ENCODE results near the gene TMEM151B.
"Not testable (repeated sequence)": the region's sequence is repeated elsewhere in the genome, so short reads cannot be mapped to it uniquely, and the experiment has no call there.

The TMEM151B gene

GRCh38 chr6:44269921-44270525 lies at the start of gene TMEM151B:
TMEM151B (plus strand) TSS chr6:44270450; CDS start chr6:44270743, 293 bp downstream.
- DNase-seq (ENCODE audit: low read depth in 2 of 2): no peak

DNA sequence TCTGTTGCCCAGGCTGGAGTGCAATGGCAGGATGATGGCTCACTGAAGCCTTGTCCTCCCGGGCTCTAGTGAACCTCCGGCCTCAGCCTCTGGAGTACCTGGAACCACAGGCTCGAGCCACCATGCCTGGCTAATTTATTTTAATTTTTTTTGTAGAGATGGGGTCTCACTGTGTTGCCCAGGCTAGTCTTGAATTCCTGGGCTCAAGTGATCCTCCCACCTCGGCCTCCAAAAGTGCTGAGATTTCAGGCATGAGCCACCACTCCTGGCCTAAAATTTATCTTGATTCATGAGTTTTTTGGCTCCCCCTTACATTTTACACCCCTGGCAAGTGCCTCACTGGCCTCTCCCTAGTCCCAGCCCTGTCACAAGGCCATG lies 49.3 kb upstream of the TMEM151B start:
- DNase-seq (ENCODE audit: low read depth in 2 of 2): no peak

DNA sequence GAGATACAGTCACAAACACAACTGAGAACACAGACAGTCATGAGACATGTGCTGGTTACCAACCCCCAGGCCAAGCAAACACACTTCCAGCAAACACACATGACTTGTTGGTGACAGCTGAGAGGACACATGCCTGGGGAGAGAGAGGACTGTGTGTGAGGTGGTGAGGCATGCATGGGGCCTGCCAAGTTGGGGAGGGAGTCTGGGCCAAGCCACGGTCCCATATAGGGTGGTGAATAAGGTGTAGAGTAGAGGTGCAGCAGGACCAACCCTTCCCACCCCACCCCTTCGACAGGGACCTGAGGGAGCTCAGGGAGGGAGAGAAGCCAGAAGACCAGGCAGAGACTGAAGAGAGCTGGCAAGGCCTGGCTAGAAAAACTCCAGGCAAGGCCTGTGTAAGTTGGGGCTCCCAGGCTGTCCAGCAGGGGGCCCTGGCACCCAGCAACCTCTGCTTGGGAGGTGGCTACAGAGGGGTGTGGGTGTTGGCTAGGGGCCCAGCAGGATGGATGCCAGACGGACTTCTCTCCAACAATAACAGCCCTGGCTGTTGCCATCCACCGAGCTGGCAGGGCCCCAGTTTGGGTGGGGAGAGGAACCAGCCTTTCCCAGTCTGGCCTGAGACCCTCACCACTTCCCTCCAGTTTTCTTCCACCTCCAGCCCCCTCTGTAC lies 48.8 kb upstream of the TMEM151B start:
- peak; percentile 54 to 71 for DNase-seq (ENCODE audit: low read depth in 2 of 2)

DNA sequence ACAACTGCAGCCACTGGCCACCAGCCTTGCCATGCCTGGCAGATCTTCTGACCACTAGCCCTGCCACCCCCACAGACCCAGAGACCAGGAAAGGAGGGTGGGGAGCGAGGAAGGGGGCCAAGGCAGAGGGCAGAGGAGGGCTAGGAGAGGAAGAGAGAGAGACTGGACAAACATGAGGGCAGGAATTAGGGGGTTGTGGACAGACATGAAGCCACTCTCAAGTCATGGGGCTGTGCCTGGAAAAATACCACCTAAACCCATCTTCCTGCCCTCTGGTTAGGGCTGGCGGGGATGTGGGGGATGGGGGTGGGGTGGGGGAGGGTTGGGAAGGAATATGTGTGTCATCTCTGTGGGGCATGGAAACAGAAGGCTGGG lies 48.3 kb upstream of the TMEM151B start:
- no peak for DNase-seq (ENCODE audit: low read depth in 2 of 2)

GRCh38 chr6:44222486-44223318 lies 47.5 kb upstream of the TMEM151B start:
- no peak for DNase-seq (ENCODE audit: low read depth in 2 of 2)

DNA sequence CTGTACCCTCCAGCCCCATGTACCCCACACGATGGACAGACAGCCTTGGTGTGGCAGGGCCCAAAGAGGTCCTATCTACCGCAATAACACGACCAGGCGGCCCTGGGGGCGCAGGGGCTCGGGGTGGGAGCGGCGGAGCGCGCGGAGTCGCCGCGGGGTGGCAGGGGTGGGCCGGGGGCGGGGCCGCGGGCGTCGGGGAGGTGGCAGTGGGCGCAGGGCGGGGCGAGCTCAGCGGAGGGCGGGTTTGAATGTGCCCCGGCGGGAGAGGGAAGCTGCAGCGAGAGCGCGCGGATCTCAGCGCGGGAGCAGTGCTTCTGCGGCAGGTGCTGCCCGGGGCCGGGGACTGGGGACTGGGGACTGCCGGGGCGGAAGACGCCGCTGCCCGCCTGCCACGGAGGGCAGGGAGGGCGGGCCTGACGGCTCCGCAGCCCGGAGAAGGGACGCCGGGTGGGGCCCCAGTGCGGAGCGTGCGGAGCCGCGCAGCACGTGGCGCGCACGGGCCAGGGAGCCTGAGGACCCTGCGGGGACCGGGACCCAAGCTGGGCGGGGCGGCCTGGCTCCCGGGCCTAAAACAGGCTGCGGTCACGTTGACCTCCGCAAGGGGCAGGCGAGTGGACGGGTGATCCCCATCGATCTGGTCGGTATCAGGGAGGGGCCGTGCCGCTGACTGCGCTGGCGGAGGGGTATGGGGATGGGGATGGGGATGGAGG lies 46.8 kb upstream of the TMEM151B start, which contains the start of gene SLC29A1:
SLC29A1 (plus strand) TSS at position 277 of the 710 bp plus-strand sequence. CDS start 3,719 bp downstream, outside the sequence.
- DNase-seq (ENCODE audit: low read depth in 2 of 2): peak; percentile 77 to 81

GRCh38 chr6:44224029-44224964 lies 46.0 kb upstream of the TMEM151B start:
- no peak for DNase-seq (ENCODE audit: low read depth in 2 of 2)

GRCh38 chr6:44224965-44225305 lies 45.3 kb upstream of the TMEM151B start:
- no peak for DNase-seq (ENCODE audit: low read depth in 2 of 2)

DNA sequence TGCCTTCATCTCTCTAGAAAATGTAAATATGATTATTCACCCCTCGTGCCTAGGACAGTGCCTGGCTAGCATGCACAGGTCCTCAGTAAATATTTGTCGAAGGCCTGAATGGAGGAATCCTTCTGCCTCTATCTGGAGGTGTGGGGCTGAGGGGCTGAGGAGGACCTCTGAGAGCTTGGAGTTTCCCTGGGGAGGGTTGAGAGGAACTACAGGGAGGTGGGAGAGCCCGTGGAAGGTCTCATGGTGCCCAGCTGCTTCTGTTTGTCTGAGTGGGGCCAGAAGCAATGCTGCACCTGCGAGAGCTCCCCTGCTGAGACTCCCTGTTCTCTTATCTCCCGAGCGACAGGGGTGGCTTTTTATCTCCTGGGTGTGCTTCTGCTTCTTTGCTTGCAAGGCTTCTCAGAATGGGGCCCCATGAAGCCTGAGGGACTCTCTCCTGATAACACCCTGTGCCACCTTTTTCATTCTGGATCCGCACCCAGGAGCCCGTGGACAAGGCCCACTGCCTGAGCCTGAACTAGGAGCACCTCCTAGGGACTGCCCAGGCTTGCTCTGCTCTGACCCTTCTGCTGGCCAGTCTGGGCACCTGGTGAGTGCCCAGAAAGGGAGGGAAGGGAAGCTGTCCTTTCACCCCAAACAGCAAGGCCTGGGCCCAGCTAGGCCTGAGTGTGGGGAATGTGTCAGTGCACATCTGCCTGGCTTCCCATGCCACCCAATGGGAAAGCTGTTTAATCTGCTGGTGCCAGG lies 44.5 kb upstream of the TMEM151B start:
- no peak for DNase-seq (ENCODE audit: low read depth in 2 of 2)

DNA sequence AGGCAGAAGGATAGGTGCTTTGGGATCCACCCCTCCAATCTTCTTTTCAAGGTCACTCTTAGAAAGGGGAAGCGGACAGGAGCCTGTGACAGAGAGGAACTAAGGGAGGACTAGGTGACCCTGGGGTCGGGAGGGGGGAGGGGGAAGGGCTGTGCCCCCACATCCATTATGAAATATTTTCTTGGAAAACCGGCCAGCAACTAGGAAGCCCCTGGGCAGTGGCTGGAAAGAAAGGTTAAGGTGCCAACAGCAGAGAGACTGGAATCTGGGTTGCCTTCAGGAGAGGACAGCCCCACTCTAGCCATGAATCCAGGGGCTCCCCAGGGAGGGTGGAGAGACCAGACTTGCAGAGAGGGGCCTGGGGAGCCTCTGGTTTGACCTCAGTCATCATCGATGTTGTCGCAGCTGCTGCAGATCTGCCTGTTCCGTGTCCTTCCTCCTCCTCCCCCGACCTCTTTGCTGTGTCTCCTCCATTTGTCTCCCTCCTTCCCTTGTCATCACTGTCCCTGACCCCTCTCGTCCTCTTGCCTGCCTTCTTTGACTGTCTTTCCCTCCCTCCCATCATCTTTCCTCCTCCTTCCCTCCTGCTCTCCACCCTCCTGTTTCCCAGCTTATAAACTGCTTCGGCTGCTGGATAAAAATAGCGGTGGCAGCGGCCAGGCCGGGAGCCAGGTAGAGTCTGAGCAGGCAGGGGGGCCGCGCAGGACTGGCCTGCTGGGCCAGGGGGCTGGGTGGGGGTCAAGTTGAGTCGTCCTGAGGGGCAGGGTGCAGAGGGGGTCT lies 43.7 kb upstream of the TMEM151B start:
- DNase-seq (ENCODE audit: low read depth in 2 of 2): no peak

GRCh38 chr6:44227148-44227793 lies 43.0 kb upstream of the TMEM151B start:
- no peak for DNase-seq (ENCODE audit: low read depth in 2 of 2)

DNA sequence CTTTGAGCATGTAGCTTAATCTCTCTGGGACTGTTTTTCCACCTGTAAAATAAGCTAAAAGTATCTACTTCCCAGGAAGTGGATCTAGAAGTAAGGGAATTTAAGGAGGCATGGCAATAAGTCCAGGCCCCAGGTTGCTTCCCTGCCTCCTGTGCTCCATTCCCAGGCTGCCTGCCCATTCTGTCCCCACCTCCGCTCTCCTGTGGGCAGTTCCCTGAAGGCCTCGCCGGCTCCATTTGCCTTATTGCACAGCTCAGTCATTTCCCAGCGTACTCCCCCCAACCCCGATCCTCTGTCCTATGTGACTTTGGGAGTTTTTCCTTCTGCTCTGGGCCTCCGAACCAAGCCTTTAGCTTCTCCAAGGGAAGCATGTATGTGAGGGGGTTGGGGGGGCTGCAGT lies 42.2 kb upstream of the TMEM151B start:
- no peak for DNase-seq (ENCODE audit: low read depth in 2 of 2)

DNA sequence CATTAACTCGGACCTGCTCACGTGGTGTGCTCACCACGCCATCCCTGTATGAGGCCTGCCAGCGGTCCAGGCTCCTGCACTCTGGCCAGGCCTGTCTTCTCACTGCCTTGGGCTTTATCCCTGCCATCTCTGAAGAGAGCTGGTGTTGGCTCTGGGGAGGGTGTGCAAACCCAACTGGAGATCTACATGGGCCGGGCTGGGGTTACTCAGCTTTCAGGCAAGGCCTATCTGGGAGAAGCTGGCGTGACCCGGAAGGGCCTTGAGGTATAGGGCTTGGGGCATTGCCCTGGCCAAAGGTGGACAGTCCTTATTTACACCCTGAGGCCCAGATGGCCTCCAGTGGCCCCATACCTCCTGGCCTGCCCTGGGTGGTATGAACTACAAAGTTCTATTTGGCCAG lies 41.8 kb upstream of the TMEM151B start:
- DNase-seq (ENCODE audit: low read depth in 2 of 2): no peak

GRCh38 chr6:44228836-44229235 lies 41.4 kb upstream of the TMEM151B start:
- DNase-seq (ENCODE audit: low read depth in 2 of 2): no peak

GRCh38 chr6:44229376-44230033 lies 40.7 kb upstream of the TMEM151B start:
- no peak for DNase-seq (ENCODE audit: low read depth in 2 of 2)

DNA sequence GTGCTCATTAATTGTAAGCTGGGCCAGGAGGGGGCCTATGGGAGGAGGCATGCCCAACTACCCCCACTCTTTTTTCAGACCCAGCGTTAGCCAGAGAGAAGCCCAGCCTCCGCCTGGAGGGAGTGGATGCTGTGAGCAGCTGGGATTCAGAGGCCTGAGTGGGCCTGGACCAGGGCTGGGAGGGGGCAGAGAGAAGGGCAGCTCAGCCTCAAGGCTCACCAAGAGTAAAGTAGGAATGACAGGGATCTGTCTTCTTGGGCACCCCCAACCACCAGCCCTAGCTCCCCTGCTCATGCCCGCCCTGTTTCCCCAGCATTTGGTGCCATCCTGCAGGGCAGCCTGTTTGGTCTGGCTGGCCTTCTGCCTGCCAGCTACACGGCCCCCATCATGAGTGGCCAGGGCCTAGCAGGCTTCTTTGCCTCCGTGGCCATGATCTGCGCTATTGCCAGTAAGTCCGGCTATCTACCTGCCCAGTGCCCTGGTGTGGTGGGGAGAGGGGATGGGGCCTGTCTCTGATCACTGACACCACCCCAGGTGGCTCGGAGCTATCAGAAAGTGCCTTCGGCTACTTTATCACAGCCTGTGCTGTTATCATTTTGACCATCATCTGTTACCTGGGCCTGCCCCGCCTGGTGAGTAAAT lies 40.1 kb upstream of the TMEM151B start:
- DNase-seq (ENCODE audit: low read depth in 2 of 2): no peak

DNA sequence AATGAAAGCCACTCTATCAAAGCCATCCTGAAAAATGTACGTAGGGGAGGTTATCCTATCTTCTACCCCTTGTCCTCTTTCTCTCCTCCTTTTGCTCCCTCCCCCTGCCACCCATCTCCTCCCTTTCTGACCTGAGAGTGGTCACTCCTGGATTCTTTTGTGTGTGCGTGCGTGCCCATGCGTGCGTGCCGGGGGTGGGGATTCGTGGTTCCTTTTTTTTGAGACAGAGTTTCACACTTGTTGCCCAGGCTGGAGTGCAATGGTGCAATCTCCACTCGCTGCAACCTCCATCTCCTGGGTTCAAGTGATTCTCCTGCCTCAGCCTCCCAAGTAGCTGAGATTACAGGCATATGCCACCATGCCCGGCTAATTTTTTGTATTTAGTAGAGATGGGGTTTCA lies 38.8 kb upstream of the TMEM151B start:
- DNase-seq (ENCODE audit: low read depth in 2 of 2): not testable (repeated sequence)

Data from stimulated activated CD8-positive, alpha-beta memory T cell treated with anti-CD3 and anti-CD28 coated beads, Interleukin-2, amount 100 ng/mL, for 48 hours (primary cell).